AG10803 (cell line): Measurements from ENCODE around the gene ETV6.
A peak's percentile ranks its signal among the peaks of the same experiment; 100 is the strongest.

Experiments used
- DNase-seq: peaks from one replicate; pipeline ENCODE4 v3.0.0; 2010; ENCODE audit warnings: low read depth
- H3K4me3 ChIP-seq: 2 replicates; pipeline ENCODE4 v1.5.1; 2011; ENCODE audit warnings: mild to moderate bottlenecking, low read length, control low read depth
- CTCF ChIP-seq: conservative IDR thresholded peaks from 2 replicates; pipeline ENCODE4 v1.5.1; 2011; ENCODE audit warnings: mild to moderate bottlenecking, low read length, control low read depth, inconsistent platforms

The ETV6 gene

GRCh38 chr12:11645391-11645790 is 4.1 kb upstream of the ETV6 start:
- no peak overlapping the region for H3K4me3 ChIP-seq
- TF ChIP-seq CTCF, result no peak

GRCh38 chr12:11648514-11649412 is 711 bp upstream of the ETV6 start:
- H3K4me3 ChIP-seq, result peak overlapping the region; percentile 69
- TF ChIP-seq CTCF, result no peak
- peak; percentile 81 for DNase-seq

More at GRCh38 chr12:11645391-11645790, 4.1 kb upstream of the ETV6 start:
- DNase-seq, result no peak

- DNase-seq, result peak; percentile 37
- no peak for TF ChIP-seq CTCF
- peak overlapping the region; percentile 95 for H3K4me3 ChIP-seq
These were observed 1.1 kb downstream of the ETV6 start for GRCh38 chr12:11650286-11651281.

GRCh38 chr12:11651381-11651780 is 1.9 kb downstream of the ETV6 start:
- H3K4me3 ChIP-seq, result peak overlapping the region; percentile 95
- no peak for DNase-seq

GRCh38 chr12:11651785-11652184 is 2.3 kb downstream of the ETV6 start:
- peak; percentile 21 for DNase-seq
- TF ChIP-seq CTCF, result no peak
- H3K4me3 ChIP-seq, result peak overlapping the region; percentile 95

More at GRCh38 chr12:11651381-11651780, 1.9 kb downstream of the ETV6 start:
- no peak for TF ChIP-seq CTCF

- peak; percentile 81 for DNase-seq
- TF ChIP-seq CTCF, result no peak
- H3K4me3 ChIP-seq, result peak overlapping the region; percentile 95
These were observed 3.0 kb downstream of the ETV6 start for GRCh38 chr12:11652351-11653040.
